K562 (cell line): ENCODE results near the gene E2F2. TPM values are rescaled to one million over a fixed set of nuclear protein-coding genes. Genes with fewer than 3 reads are reported as not detected.

ENCODE experiments used
- ATAC-seq: fragments of 200-7000 bp; cut with Tn5 transposase; 3 replicates; pipeline ENCODE4 v1.9.1; 2020; ENCODE audit warnings: moderate library complexity
- BruUV-seq: library from RNA; stranded (reverse); fragments of 400-500 nt; replicated peaks from 2 replicates; lab custom pipeline; 2021; lab: Mats Ljungman, UMichigan
- CTCF ChIA-PET: fragments of 300-600 bp; formaldehyde crosslinking; extraction: SDS; loops from one replicate; lab custom pipeline; 2021; ENCODE audit warnings: low intra/inter-chr PET ratio; lab: Yijun Ruan, JAX
- POLR2A ChIA-PET: fragments of 300-600, 350-650 bp; sonication (Branson Sonifier 250); formaldehyde crosslinking; extraction: SDS; loops from one replicate; lab custom pipeline; 2021; ENCODE audit warnings: antibody characterized with exemption, inconsistent platforms; lab: Yijun Ruan, JAX
- DNase-seq, 4 experiments: peaks; one replicate each; pipeline versions ENCODE4 v3.0.0 to v3.0.0-alpha.2; 2011 to 2018; ENCODE audit warnings: low spot score in 3 of 4, mixed read lengths in 3 of 4; ENCODE audit errors: extremely low read depth in 1 of 4
- FAIRE-seq: peaks from 2 replicates; lab custom pipeline; 2011; peaks lifted over from hg19 to GRCh38; lab: Jason Lieb, UNC
- H2AFZ ChIP-seq: 2 replicates; pipeline ENCODE4 v1.6.0; 2011; ENCODE audit warnings: low read depth, low read length, control low read depth, inconsistent platforms
- H3K27ac ChIP-seq: fragments of 200-600 bp; 3 replicates; pipeline ENCODE4 v1.8.0; 2011; ENCODE audit warnings: low read depth, mild to moderate bottlenecking, control low read depth, inconsistent platforms, low read length, moderate library complexity, mixed read lengths; ENCODE audit errors: extremely low read depth
- H3K27me3 ChIP-seq, 2 experiments: fragments of 300-600 bp in 1 of 2; 2 replicates in 1 of 2; 3 replicates in 1 of 2; pipeline versions ENCODE4 v1.6.0 to v1.8.0; 2011; ENCODE audit warnings: inconsistent platforms in 2 of 2, low read length in 2 of 2, mild to moderate bottlenecking in 1 of 2, mixed read lengths in 1 of 2, moderate library complexity in 1 of 2; ENCODE audit not compliant: control insufficient read depth in 2 of 2, insufficient read depth in 2 of 2
- H3K36me3 ChIP-seq: fragments of 300-600 bp; 3 replicates; pipeline ENCODE4 v1.8.0; 2011; ENCODE audit warnings: mild to moderate bottlenecking, low read length, inconsistent platforms; ENCODE audit not compliant: control insufficient read depth, insufficient read depth
- H3K4me1 ChIP-seq, 2 experiments: fragments of 200-600 bp in 1 of 2; replicated peaks in 1 of 2; 2 replicates in 1 of 2; 3 replicates in 1 of 2; pipeline versions ENCODE4 v1.5.1 to v1.8.0; 2011; ENCODE audit warnings: inconsistent platforms in 2 of 2, low read length in 2 of 2, mild to moderate bottlenecking in 1 of 2, mixed read lengths in 1 of 2, moderate library complexity in 1 of 2; ENCODE audit not compliant: control insufficient read depth in 2 of 2, insufficient read depth in 2 of 2
- H3K4me2 ChIP-seq: 2 replicates; pipeline ENCODE4 v1.6.1; 2011; ENCODE audit warnings: low read length, control low read depth, inconsistent platforms, mixed read lengths; ENCODE audit not compliant: insufficient read depth
- H3K4me3 ChIP-seq: fragments of 200-600 bp; sonication (generic), shearing (Covaris generic); 2 replicates; pipeline ENCODE4 v1.5.1; 2016; ENCODE audit warnings: control low read depth, inconsistent platforms
- H3K79me2 ChIP-seq: fragments of 200-600 bp; 3 replicates; pipeline ENCODE4 v1.8.0; 2011; ENCODE audit warnings: low read length, inconsistent platforms; ENCODE audit not compliant: control insufficient read depth, insufficient read depth
- H3K9ac ChIP-seq, 2 experiments: 2 replicates each; pipeline versions ENCODE4 v1.6.0 to v1.6.1; 2011; ENCODE audit warnings: low read depth in 2 of 2, low read length in 2 of 2, control low read depth in 1 of 2, inconsistent platforms in 1 of 2, mild to moderate bottlenecking in 1 of 2, mixed read lengths in 1 of 2; ENCODE audit not compliant: insufficient read depth in 1 of 2
- H3K9me1 ChIP-seq: one replicate; pipeline ENCODE4 v1.6.0; 2011; ENCODE audit warnings: inconsistent platforms, mild to moderate bottlenecking, low read length, moderate library complexity; ENCODE audit not compliant: control insufficient read depth, insufficient read depth
- H3K9me3 ChIP-seq: replicated peaks from 2 replicates; pipeline ENCODE4 v1.5.1; 2011; ENCODE audit warnings: low read depth, low read length, inconsistent platforms; ENCODE audit not compliant: control insufficient read depth, insufficient read depth
- H4K20me1 ChIP-seq: replicated peaks from 2 replicates; pipeline ENCODE4 v1.6.1; 2011; ENCODE audit warnings: low read length, inconsistent platforms, mixed read lengths; ENCODE audit not compliant: control insufficient read depth, insufficient read depth
- BCOR ChIP-seq: fragments of 450-650 bp; IDR thresholded peaks from 2 replicates; pipeline ENCODE4 v1.6.1; 2016
- DNMT1 ChIP-seq: fragments of 450-650 bp; IDR thresholded peaks from 2 replicates; pipeline ENCODE4 v1.6.1; 2016; ENCODE audit warnings: antibody characterized with exemption, mild to moderate bottlenecking
- FOXA1 ChIP-seq: fragments of 450-650 bp; IDR thresholded peaks from 2 replicates; pipeline ENCODE4 v1.6.1; 2016; ENCODE audit warnings: mild to moderate bottlenecking, borderline replicate concordance
- FOXP1 ChIP-seq: sonication (generic); formaldehyde crosslinking; IDR thresholded peaks from 2 replicates; pipeline ENCODE4 v1.8.0; 2022; ENCODE audit warnings: mild to moderate bottlenecking, missing genetic modification reagents
- HDAC6 ChIP-seq: IDR thresholded peaks from 2 replicates; pipeline ENCODE4 v1.6.1; 2012; ENCODE audit warnings: low read depth, mild to moderate bottlenecking, control low read depth, inconsistent platforms, low read length, moderate library complexity
- NEUROD1 ChIP-seq: fragments of 150-350 bp; IDR thresholded peaks from 2 replicates; pipeline ENCODE4 v1.6.1; 2014; ENCODE audit warnings: borderline replicate concordance, low read length, low read depth; ENCODE audit not compliant: partially characterized antibody
- SAP30 ChIP-seq: fragments of 200-600 bp; sonication (generic); IDR thresholded peaks from 2 replicates; pipeline ENCODE4 v1.6.1; 2012; ENCODE audit warnings: borderline replicate concordance, low read depth, mild to moderate bottlenecking, moderate library complexity, low read length, control low read depth, inconsistent platforms; ENCODE audit not compliant: insufficient read depth, poor library complexity, severe bottlenecking
- TCFL5 ChIP-seq: fragments of 250-450 bp; sonication (Bioruptor Pico); conservative IDR thresholded peaks from 2 replicates; pipeline ENCODE4 v1.6.1; 2021; ENCODE audit warnings: mild to moderate bottlenecking, moderate library complexity, matching md5 sums
- ZNF707 ChIP-seq: fragments of 250-450 bp; sonication (Bioruptor Pico); conservative IDR thresholded peaks from 2 replicates; pipeline ENCODE4 v1.8.0; 2022; ENCODE audit warnings: inconsistent platforms, mild to moderate bottlenecking, moderate library complexity
- WGBS: fragments of 100-300 bp; shearing (Covaris generic); methylation state at CpG from one replicate; pipeline ENCODE4 v1.1.6; 2016; ENCODE audit warnings: low coverage, mixed read lengths; ENCODE audit not compliant: insufficient coverage; ENCODE audit errors: missing lambda C conversion rate; 5-methylcytosine and 5-hydroxymethylcytosine counted together
- in situ Hi-C: fragments of 300-500 bp; cut with MboI; formaldehyde crosslinking; loops from 4 replicates; pipeline ENCODE4 v1.15.0; 2018; ENCODE audit warnings: inconsistent platforms, mixed read lengths
- intact Hi-C: fragments of 100-400 bp; cut with micrococcal nuclease; formaldehyde crosslinking; loops from 2 replicates; pipeline ENCODE4 v1.14.2; 2022
- polyA plus RNA-seq, 8 experiments: library from polyadenylated mRNA; depleted of rRNA in 4 of 8; stranded (reverse) in 5 of 8; unstranded in 3 of 8; fragments of >200 nt; fragmentation: Nextera tagmentation in 2 of 8; fragmentation: Illumina TruSeq in 1 of 8; extraction: Ambion mirVana in 2 of 8; extraction: Trizol in 1 of 8; gene quantifications; 2 replicates each; pipeline versions ENCODE4 v1.2.1 to v1.2.3, GENCODE V29; 2011 to 2014; ENCODE audit warnings: inconsistent platforms in 1 of 8, missing spikeins in 1 of 8
- total RNA-seq, 7 experiments: library from RNA; depleted of rRNA in 6 of 7; stranded (reverse); fragments of >200 nt in 6 of 7; fragmentation: Illumina TruSeq in 2 of 7; extraction: Trizol in 2 of 7; gene quantifications; 2 replicates each; pipeline versions ENCODE4 v1.2.1 to v1.2.3, GENCODE V29; 2011 to 2021; ENCODE audit warnings: low replicate concordance in 1 of 7
- TF ChIP-seq, protein P1 (sequence below), 2 experiments: fragments of 450-650 bp; conservative IDR thresholded peaks; 2 replicates each; pipeline ENCODE4 v1.6.1; 2017; ENCODE audit warnings: mild to moderate bottlenecking in 2 of 2, moderate library complexity in 2 of 2
- TF ChIP-seq, protein P2 (sequence below): fragments of 150-350 bp; conservative IDR thresholded peaks from 2 replicates; pipeline ENCODE4 v1.6.1; 2014; ENCODE audit warnings: low read length
- TF ChIP-seq, protein P3 (sequence below): sonication (generic); formaldehyde crosslinking; IDR thresholded peaks from 2 replicates; pipeline ENCODE4 v1.8.1; 2022; ENCODE audit warnings: missing genetic modification reagents

E2F2 gene
- total and polyA plus RNA-seq, 9 of the 15 experiments (the other 6 are each of a cell fraction or from before 2014, with no cell fraction given), result 3.1 to 25.3 (median 11.4) TPM

DNA sequence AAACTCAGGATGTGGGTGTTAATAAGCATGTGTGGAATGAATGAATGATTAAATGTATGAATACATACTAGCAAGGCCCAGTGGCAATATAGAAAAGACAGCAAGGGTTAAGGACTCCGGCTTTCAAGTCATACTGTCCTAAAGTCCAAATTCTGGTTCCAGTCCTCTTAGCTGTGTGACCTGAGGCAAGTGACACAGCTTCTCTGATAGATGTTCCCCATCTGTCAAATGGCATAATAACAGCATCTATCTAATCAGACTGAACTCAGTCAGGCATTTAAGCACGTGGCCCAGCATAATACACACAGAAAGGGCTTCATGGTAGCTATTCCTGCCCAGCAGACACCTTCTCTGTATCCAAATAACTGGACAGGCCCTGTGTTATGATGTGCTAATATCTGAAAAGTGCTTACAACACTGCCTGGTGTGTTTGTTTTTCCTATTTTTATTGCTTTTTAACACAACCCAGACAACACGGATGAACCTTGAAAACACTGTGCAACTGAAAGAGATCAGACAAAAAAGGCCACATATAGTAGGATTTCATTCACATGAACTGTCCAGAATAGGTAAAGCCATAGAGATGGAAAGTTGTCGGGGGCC, 59.5 kb downstream of the E2F2 start (continued):
- TF ChIP-seq BCOR, result peak; percentile 84
- TF ChIP-seq FOXA1, result no peak
- no peak for TF ChIP-seq ZNF707 (CRISPR knock-in tag)
- TF ChIP-seq SAP30, result no peak
- no peak for TF ChIP-seq DNMT1
- TF ChIP-seq TCFL5 (CRISPR knock-in tag), result no peak

DNA sequence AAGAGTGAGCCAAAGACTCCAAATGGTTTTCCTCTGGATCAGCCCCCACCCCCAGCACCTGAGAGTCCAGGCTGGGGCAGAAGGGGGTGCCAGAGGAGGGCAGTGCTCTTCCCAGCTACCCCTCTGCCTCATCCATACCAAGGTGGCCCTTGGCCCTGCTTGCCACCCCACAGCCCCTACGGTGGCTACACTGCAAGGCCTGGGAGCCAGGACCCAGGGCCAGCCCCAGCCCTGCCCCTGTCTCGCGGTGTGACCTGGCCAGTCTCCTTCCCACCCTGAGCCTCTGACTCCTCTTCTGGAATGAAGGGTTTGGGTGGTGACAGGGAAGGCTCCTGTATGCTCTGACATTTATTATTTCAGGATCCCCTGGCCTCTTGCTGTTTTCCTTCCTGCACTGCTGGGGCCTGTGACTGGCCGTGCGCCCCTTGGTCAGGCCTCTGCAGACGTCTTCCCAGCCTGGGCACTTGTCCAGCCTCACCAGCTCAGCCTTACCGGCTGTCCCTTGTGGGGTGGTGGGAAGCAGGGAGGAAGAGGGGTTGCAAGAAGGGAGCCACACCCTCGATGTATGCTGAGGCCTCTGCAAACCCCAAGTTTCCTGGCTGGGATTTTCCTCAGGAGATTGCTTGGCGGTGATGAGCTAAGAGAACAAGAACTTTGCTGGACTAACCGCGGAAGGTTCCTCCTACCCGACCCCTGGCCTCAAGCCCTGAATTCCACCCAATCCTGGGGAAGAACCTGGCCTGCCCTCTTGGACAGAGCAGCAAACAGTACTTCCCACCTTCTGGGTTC, 60.6 kb downstream of the E2F2 start:
- Histone ChIP-seq H3K79me2 (no peaks in the 10 kb centered on the region), H2AFZ (no peak overlapping the region), H3K36me3 (no peaks in the 10 kb centered on the region), H3K27ac (no peak overlapping the region), H3K4me1 (peaks cover 5 to 18% of the 10 kb centered on the region in 2 experiments; a peak in 4 of 5 replicates), H3K4me3 (no peak overlapping the region), H3K27me3 (no peaks in the 10 kb centered on the region), H4K20me1 (0 out of 2 replicates have a peak, but pooled peaks cover 8% of the 10 kb centered on the region), H3K9me1 (no peaks in the 10 kb centered on the region), H3K9me3 (no peaks in the 10 kb centered on the region), H3K4me2 (no peak overlapping the region), H3K9ac (peak overlapping the region in 1 of 2 experiments; percentile 73; a peak in 2 of 4 replicates)
- peak; percentile 31 for ATAC-seq
- in situ Hi-C loops, result no loop called here
- no TSS peak for BruUV-seq
- no peak for DNase-seq
- 67% methylated on average over 11 of the region's 12 CpGs for whole genome bisulfite sequencing
- FAIRE-seq, result no peak
- intact Hi-C loops, result no loop called here
- POLR2A ChIA-PET, result interaction anchor here (0.5 kb wide), 1 partner anchor 1495 kb away, joined by 3 read pairs; no protein-coding TSS in a partner anchor
- CTCF ChIA-PET, result no interaction called here
- TF ChIP-seq FOXP1, result no peak
- no peak for TF ChIP-seq NEUROD1
- TF ChIP-seq, protein P1, sequence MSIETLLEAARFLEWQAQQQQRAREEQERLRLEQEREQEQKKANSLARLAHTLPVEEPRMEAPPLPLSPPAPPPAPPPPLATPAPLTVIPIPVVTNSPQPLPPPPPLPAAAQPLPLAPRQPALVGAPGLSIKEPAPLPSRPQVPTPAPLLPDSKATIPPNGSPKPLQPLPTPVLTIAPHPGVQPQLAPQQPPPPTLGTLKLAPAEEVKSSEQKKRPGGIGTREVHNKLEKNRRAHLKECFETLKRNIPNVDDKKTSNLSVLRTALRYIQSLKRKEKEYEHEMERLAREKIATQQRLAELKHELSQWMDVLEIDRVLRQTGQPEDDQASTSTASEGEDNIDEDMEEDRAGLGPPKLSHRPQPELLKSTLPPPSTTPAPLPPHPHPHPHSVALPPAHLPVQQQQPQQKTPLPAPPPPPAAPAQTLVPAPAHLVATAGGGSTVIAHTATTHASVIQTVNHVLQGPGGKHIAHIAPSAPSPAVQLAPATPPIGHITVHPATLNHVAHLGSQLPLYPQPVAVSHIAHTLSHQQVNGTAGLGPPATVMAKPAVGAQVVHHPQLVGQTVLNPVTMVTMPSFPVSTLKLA (conservative IDR thresholded peaks at IDR 0.05), result no peak
- TF ChIP-seq HDAC6, result no peak
- TF ChIP-seq, protein P2, sequence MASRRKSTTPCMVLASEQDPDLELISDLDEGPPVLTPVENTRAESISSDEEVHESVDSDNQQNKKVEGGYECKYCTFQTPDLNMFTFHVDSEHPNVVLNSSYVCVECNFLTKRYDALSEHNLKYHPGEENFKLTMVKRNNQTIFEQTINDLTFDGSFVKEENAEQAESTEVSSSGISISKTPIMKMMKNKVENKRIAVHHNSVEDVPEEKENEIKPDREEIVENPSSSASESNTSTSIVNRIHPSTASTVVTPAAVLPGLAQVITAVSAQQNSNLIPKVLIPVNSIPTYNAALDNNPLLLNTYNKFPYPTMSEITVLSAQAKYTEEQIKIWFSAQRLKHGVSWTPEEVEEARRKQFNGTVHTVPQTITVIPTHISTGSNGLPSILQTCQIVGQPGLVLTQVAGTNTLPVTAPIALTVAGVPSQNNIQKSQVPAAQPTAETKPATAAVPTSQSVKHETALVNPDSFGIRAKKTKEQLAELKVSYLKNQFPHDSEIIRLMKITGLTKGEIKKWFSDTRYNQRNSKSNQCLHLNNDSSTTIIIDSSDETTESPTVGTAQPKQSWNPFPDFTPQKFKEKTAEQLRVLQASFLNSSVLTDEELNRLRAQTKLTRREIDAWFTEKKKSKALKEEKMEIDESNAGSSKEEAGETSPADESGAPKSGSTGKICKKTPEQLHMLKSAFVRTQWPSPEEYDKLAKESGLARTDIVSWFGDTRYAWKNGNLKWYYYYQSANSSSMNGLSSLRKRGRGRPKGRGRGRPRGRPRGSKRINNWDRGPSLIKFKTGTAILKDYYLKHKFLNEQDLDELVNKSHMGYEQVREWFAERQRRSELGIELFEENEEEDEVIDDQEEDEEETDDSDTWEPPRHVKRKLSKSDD, result no peak
- TF ChIP-seq, protein P3, sequence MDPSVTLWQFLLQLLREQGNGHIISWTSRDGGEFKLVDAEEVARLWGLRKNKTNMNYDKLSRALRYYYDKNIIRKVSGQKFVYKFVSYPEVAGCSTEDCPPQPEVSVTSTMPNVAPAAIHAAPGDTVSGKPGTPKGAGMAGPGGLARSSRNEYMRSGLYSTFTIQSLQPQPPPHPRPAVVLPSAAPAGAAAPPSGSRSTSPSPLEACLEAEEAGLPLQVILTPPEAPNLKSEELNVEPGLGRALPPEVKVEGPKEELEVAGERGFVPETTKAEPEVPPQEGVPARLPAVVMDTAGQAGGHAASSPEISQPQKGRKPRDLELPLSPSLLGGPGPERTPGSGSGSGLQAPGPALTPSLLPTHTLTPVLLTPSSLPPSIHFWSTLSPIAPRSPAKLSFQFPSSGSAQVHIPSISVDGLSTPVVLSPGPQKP (CRISPR knock-in tag), result no peak
